HG02798 (cell line): ENCODE data around the gene DCLK2.
A peak's percentile ranks its signal among the peaks of the same experiment; 100 is the strongest.

ENCODE experiments used
- ATAC-seq: cut with Tn5 transposase; IDR thresholded peaks from one replicate; pipeline ENCODE4 v1.9.1; 2021; ENCODE audit warnings: mild to moderate bottlenecking; ENCODE audit not compliant: unreplicated experiment, poor library complexity

The DCLK2 gene

GRCh38 chr4:150068300-150068960 lies 9.8 kb upstream of the DCLK2 start:
- ATAC-seq, result no peak

- ATAC-seq, result no peak
Observed at GRCh38 chr4:150069353-150069752, 8.9 kb upstream of the DCLK2 start.

- ATAC-seq, result no peak
Observed at GRCh38 chr4:150070464-150071170, 7.6 kb upstream of the DCLK2 start.

DNA sequence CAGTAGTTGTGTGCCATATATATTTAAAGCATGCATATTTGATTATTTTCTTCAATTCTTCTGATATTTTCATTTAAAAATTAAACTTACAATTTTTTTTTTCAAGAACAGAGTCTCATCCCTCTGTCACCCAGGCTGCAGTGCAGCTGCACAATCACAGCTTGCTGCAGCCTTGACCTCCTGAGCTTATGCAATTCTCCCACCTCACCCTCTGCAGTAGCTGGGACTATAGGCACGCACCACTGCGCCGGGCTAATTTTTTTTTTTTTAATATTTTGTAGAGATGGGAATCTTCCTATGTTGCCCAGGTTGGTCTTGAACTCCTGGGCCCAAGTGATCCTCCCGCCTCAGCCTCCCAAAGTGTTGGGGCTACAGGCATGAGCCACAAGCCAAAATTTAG lies 5.8 kb upstream of the DCLK2 start:
- ATAC-seq, result no peak

DNA sequence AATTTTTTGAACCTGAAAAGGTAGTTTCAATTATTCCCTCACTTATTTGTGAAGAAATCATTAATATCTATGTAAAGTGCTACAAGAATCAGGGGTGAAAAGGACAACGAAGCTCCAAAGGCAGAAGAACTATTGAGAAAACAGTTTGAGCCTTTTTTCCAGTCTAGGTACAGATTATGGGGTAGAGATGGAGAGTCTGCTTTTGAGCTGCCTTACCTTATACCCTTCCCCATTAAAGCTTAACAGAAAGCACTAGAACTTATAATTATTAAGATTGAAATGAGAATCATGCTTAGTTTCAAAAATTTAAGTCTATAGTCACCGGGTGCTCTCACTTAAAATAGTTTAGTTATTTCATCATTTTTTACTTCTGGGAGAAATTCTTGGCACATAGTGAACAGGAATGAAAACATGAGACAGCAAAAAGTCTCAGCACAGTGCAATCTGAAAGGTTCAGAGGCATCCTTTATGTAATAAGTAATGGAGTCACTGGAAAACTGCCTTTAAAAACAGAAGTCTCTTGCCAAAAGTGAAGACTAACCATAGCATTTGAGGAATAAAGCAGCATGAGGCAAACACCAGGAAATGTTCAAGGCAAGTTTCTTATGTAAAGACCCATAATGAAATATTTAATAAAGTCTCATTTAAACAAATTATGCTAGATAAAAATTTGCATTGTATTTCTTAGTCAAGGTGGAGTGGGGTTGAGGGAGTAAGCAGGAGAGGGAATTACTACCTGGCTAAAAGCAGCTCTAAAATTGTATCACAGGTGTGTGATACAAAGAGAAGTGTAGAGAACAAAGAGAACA lies 5.1 kb upstream of the DCLK2 start:
- no peak for ATAC-seq

- no peak for ATAC-seq
Observed at GRCh38 chr4:150074064-150074463, 4.2 kb upstream of the DCLK2 start.

DNA sequence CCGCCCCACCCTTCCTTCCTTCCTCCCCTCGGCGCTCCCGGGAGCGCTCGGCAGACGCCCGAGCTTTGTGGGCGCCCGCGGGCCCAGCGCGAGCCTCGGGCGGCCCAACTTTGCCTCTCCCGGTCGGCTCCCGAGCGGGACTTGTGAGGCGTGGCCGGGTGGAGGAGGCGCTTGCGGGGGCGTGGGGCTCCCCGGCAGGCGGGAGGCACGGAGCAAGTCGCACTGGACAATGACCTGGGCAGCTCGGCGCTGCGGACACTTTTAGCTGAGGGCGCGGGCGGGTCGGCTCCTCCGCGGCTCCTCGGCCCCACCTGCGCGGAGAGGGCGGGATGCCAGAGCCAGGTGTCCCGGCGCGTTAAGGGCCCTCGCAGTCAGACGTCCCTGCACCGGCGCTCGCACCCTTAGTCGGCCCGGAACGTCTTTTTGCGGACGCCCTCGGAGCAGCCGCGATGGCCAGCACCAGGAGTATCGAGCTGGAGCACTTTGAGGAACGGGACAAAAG lies 385 bp downstream of the DCLK2 start:
- peak; percentile 26 for ATAC-seq

DNA sequence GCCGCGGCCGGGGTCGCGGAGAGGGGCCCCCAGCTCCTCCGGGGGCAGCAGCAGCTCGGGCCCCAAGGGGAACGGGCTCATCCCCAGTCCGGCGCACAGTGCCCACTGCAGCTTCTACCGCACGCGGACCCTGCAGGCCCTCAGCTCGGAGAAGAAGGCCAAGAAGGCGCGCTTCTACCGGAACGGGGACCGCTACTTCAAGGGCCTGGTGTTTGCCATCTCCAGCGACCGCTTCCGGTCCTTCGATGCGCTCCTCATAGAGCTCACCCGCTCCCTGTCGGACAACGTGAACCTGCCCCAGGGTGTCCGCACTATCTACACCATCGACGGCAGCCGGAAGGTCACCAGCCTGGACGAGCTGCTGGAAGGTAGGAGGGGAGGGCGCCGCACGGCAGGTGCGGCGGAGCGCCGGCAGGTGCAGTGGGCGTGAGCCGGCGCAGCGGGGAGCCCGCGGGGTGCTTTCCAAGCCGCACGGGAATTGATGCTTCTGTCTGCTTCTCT lies 886 bp downstream of the DCLK2 start:
- ATAC-seq, result peak; percentile 63

GRCh38 chr4:150080337-150080736 lies 2.1 kb downstream of the DCLK2 start:
- no peak for ATAC-seq

DNA sequence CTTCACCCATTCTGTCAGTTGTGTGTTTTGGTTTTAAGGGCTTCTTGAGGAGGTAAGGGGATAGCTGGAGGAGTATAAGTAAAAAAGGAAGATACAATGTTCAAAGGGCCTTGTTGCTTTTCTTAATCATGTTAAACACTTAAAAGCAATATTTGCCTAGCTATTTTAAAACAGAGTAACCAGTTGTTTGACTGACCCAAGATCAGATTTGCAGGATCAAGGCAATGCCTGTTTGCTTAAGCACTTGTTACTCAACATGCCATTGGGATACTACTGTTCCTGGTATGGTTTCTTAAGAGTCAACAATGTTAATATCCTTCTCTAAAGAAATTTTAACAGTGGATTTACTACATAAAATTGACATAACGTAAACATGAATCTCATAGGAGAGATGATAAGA lies 2.6 kb downstream of the DCLK2 start:
- no peak for ATAC-seq

GRCh38 chr4:150082241-150082640 lies 4.0 kb downstream of the DCLK2 start:
- ATAC-seq, result peak; percentile 55

DNA sequence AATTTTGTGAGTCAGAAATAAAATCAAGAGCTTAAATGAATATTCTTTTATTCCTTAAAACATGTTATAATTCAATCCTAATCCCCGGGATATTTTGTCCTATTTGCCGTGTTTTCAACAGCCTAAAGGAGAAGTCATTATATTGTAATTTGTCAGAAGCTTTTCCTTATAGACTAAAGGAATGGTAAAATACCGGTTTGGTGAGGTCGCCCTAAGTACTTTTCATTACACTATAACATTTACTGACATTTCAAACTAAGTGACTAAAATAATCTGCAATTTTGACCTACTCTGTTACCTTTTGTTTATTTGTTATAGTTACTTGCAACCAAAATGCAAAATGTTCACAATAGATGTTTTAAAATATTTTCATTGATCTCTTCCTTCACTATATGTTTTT lies 8.8 kb downstream of the DCLK2 start:
- no peak for ATAC-seq

GRCh38 chr4:150089732-150090131 lies 11.5 kb downstream of the DCLK2 start:
- no peak for ATAC-seq

DNA sequence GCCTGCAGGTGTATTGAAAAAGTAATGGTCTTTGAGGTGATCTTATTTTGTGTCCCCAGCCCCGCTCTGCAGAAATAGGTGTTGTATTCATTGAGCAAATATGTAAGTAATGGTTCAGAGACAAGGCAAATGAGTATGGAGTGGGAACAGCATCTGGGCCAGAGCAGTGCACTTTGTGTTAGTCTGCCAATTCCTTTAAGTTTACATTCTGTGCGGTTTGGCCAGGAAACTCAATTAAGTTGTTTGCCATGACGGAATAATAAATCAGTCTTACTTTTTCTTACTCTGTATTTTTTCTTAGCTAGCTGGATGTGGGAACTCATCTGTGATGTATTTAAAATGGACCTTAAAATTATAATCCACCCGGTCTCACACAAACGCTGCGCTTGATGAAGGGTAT lies 12.6 kb downstream of the DCLK2 start:
- ATAC-seq, result no peak

GRCh38 chr4:150094676-150095075 lies 16.4 kb downstream of the DCLK2 start:
- ATAC-seq, result no peak

DNA sequence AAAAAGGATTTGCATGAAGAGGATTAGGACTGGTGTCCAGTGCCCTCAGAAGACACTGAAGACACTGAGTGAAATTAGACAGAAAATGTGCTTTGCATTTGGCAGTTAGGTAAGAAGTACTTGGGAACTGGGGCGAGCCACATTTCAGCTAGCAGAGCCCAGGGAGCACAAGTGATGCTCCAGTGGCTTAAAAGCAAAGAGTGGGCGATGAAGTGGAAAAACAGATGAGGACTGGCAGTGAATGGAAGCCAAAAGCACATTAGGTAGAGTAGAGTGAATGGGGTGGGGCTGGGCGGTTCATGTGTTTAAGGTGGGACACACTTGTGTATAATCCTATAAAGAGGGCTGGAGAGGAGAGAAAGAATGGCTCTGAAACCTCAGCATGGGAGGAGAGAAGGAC lies 18.4 kb downstream of the DCLK2 start:
- ATAC-seq, result no peak

DNA sequence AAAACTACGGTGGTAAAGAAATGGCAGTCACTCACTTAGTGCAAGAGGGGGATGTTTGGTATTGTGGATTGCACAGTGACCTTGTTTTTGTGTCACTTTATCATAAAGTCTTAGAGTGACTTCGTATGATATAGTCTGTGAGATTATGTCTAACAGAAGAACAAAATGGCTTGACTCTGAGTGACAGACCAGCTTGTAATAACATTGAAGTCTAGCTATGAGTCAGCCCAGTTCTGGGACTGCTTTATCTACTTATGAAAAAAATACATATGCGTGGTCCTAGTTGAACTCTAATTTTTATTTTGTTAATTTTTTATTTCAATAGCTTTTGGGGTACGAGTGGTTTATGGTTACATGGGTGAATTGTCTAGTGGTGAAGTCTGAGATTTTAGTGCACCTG lies 20.0 kb downstream of the DCLK2 start:
- ATAC-seq, result no peak

GRCh38 chr4:150104404-150105027 lies 26.3 kb downstream of the DCLK2 start:
- ATAC-seq, result no peak

- ATAC-seq, result no peak
Observed at GRCh38 chr4:150106886-150107285, 28.6 kb downstream of the DCLK2 start.

DNA sequence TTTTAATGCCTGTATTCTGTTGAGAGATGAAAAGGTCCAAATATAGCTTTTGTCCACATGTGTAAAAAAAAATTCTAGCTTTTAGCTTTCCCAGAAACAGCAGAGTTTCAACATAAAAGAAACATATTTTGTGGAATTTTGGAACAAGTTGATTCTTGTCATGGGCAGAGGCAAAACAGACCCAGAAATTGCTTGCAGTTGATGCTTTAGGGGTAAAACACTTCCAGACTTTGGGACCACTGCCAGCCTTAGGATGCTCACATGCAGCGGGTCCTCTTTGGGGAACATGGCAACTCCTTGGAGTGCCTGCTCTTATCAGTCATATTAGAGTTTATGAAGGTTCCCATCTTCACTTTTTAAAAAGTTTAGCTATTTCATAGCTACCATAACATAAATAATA lies 30.4 kb downstream of the DCLK2 start:
- no peak for ATAC-seq

DNA sequence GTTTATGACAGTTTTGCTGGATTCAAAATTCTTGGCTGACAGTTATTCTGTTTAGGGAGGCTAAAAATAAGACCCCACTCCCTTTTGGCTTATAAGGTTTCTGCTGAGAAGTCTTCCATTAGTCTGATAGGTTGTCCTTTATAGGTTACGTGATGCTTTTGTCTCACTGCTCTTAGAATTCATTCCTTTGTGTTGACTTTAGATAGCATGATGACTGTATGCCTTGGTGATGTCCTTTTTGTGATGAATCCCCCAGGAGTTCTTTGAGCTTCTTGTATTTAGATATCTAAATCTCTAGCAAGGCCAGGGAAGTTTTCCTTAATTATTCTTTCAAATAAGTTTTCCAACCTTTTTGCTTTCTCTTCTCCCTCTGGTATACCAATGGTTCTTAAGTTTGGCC lies 36.4 kb downstream of the DCLK2 start:
- no peak for ATAC-seq
